ENCODE measurements around the gene PRKD2. TPM values are rescaled to one million over a fixed set of nuclear protein-coding genes. Genes with fewer than 3 reads are reported as not detected.

Gene PRKD2
- total and polyA plus RNA-seq, 2 of the 8 experiments (the other 6 are each of a cell fraction or from before 2014, with no cell fraction given), result 24.4 to 63.8 TPM

- POLR2A ChIA-PET (ENCODE audit: partially characterized antibody), result interaction anchor here (0.9 to 4.0 kb wide), 4 partner anchors 11 to 79 kb away, joined by 3 to 14 read pairs (median 4); partner anchors contain the start of gene SLC1A5
Measured at GRCh38 chr19:46761418-46761831, 44.5 kb upstream of the PRKD2 start.

More at GRCh38 chr19:46761418-46761831, 44.5 kb upstream of the PRKD2 start:
- H3K56ac ChIP-seq (replicated peaks; ENCODE audit: insufficient read length, low read depth, low read length), result no peak overlapping the region
- no peaks in the 10 kb centered on the region for H3K79me1 ChIP-seq (ENCODE audit: low read depth, low read length)
- no peak overlapping the region for H2AK5ac ChIP-seq (ENCODE audit: low read depth, low read length)
- H4K91ac ChIP-seq (replicated peaks; ENCODE audit: insufficient read length, low read length), result no peak overlapping the region
- H4K5ac ChIP-seq (ENCODE audit: insufficient read length, low read depth, low read length), result no peak overlapping the region
- no peak overlapping the region for H2AFZ ChIP-seq (ENCODE audit: low read length)
- no peak overlapping the region for H3K4me2 ChIP-seq (ENCODE audit: insufficient read depth in 1 of 2, low read depth in 2 of 2, low read length in 2 of 2)
- H3K27me3 ChIP-seq (replicated peaks in 1 of 4; ENCODE audit: control insufficient read depth in 3 of 4, extremely low read depth in 1 of 4, insufficient read depth in 3 of 4, low read length in 3 of 4), result no peaks in the 10 kb centered on the region
- no peaks in the 10 kb centered on the region for H3K23me2 ChIP-seq (ENCODE audit: low read depth, low read length)
- WGBS, 2 experiments (ENCODE audit: extremely low coverage in 1 of 2, insufficient coverage in 1 of 2, insufficient read length in 1 of 2, insufficient replicate concordance in 2 of 2, low coverage in 1 of 2, low lambda C conversion rate in 2 of 2, missing lambda C conversion rate in 1 of 2), result 88% methylated on average over 5 of the region's 5 CpGs; no CpG with 5 or more reads in 1 of the 2 experiments
- no peak overlapping the region for H3K27ac ChIP-seq (ENCODE audit: low read depth, low read length)
- no peak overlapping the region for H3K4ac ChIP-seq (replicated peaks; ENCODE audit: insufficient read length, low read depth, low read length)
- H2BK5ac ChIP-seq (ENCODE audit: low read depth, low read length), result no peak overlapping the region
- DNase-seq (ENCODE audit: low read depth in 1 of 2, low spot score in 2 of 2) (no peak), FAIRE-seq (no peak)
- CTCF ChIA-PET (ENCODE audit: partially characterized antibody), result interaction anchor here (0.7 to 1.1 kb wide), 3 partner anchors 8 to 1538 kb away, joined by 3 to 5 read pairs (median 4); no protein-coding TSS in a partner anchor
- no peaks in the 10 kb centered on the region for H3K9me3 ChIP-seq (ENCODE audit: insufficient read depth in 2 of 2, low read depth in 1 of 2, low read length in 1 of 2)
- H3K23ac ChIP-seq (ENCODE audit: insufficient read length), result no peak overlapping the region
- no peak for TF ChIP-seq RFX5 (IDR thresholded peaks at IDR 0.05; ENCODE audit: borderline replicate concordance, low read depth, low read length)
- TF ChIP-seq TCF12 (IDR thresholded peaks at IDR 0.05; ENCODE audit: low read depth, low read length), result no peak
- no peak for TF ChIP-seq MAX (IDR thresholded peaks at IDR 0.05)
- no peak for TF ChIP-seq EZH2 (IDR thresholded peaks at IDR 0.05; ENCODE audit: low read depth, low read length, severe bottlenecking)
- TF ChIP-seq CHD2 (IDR thresholded peaks at IDR 0.05; ENCODE audit: low read length), result no peak
- TF ChIP-seq HDAC6 (IDR thresholded peaks at IDR 0.05; ENCODE audit: low read depth, low read length), result no peak
- no peak for TF ChIP-seq MAFK (IDR thresholded peaks at IDR 0.05; ENCODE audit: low read depth, low read length)
- no peak for TF ChIP-seq CHD1 (IDR thresholded peaks at IDR 0.05; ENCODE audit: low read depth, low read length)
- TF ChIP-seq CTBP2 (IDR thresholded peaks at IDR 0.05; ENCODE audit: borderline replicate concordance, insufficient read depth, insufficient read length, low read length), result no peak
- TF ChIP-seq E2F6 (IDR thresholded peaks at IDR 0.05), result no peak
- no peak for TF ChIP-seq SIRT6 (IDR thresholded peaks at IDR 0.05; ENCODE audit: low read length)
- H3K4me1 ChIP-seq (replicated peaks in 1 of 4; ENCODE audit: control insufficient read depth in 3 of 4, insufficient read depth in 4 of 4, low read length in 3 of 4), result peaks cover 0 to 5% (median 0%) of the 10 kb centered on the region in 4 experiments; a peak in 4 of 7 replicates
- no peak overlapping the region for H2BK20ac ChIP-seq (ENCODE audit: low read length)
- H3K36me3 ChIP-seq (ENCODE audit: control insufficient read depth in 2 of 4, insufficient read depth in 4 of 4, low read length in 3 of 4), result peaks cover 0 to 6% (median 2%) of the 10 kb centered on the region in 4 experiments; a peak in 2 of 8 replicates
- no peak overlapping the region for H4K8ac ChIP-seq (ENCODE audit: extremely low read depth, insufficient read depth, low read length)
- no peak overlapping the region for H3K9ac ChIP-seq (replicated peaks in 1 of 4; ENCODE audit: extremely low read depth in 1 of 4, low read depth in 3 of 4, low read length in 3 of 4)
- peaks cover 6 to 7% of the 10 kb centered on the region in 2 experiments for H4K20me1 ChIP-seq (replicated peaks in 1 of 2; ENCODE audit: control insufficient read depth in 1 of 2, insufficient read depth in 2 of 2, low read length in 2 of 2)
- no peaks in the 10 kb centered on the region for H3K79me2 ChIP-seq (ENCODE audit: control insufficient read depth in 1 of 2, insufficient read depth in 2 of 2, low read length in 2 of 2)
- H2BK120ac ChIP-seq (replicated peaks; ENCODE audit: low read depth, low read length), result no peak overlapping the region
- no peak overlapping the region for H3K18ac ChIP-seq (ENCODE audit: extremely low read depth, low read length)
- no peak overlapping the region for H2BK12ac ChIP-seq (ENCODE audit: low read depth, low read length)
- no peak overlapping the region for H2BK15ac ChIP-seq (ENCODE audit: low read length)
- H3K14ac ChIP-seq (ENCODE audit: insufficient read length), result no peak overlapping the region
- H3K4me3 ChIP-seq (ENCODE audit: extremely low read depth in 1 of 4, insufficient read depth in 2 of 4, low read depth in 3 of 4, low read length in 4 of 4), result no peak overlapping the region

Data from H1 (cell line).